Liver (tissue), 9 donors: Measurements from ENCODE around the gene FBN3. TPM values are rescaled to one million over a fixed set of nuclear protein-coding genes. Genes with fewer than 3 reads are reported as not detected.

ENCODE experiments used
- DNase-seq: peaks from one replicate; pipeline ENCODE4 v3.0.0-alpha.2; 2017; ENCODE audit warnings: low spot score
- H3K27ac ChIP-seq, 2 donors: one replicate each; pipeline ENCODE4 v1.7.0; 2013; ENCODE audit warnings: inconsistent platforms in 2 of 2, low read length in 2 of 2, control low read depth in 1 of 2, low read depth in 1 of 2, mild to moderate bottlenecking in 1 of 2
- H3K27me3 ChIP-seq, 4 donors: one replicate each; pipeline versions ENCODE4 v1.6.1 to v1.7.0; 2013; ENCODE audit warnings: low read length in 3 of 4, inconsistent platforms in 1 of 4, mild to moderate bottlenecking in 1 of 4, moderate library complexity in 1 of 4; ENCODE audit not compliant: control insufficient read depth in 4 of 4, insufficient read depth in 4 of 4
- H3K36me3 ChIP-seq, 4 donors: one replicate each; pipeline versions ENCODE4 v1.6.1 to v1.7.0; 2013; ENCODE audit warnings: low read length in 3 of 4, mild to moderate bottlenecking in 3 of 4, low read depth in 1 of 4, moderate library complexity in 1 of 4; ENCODE audit not compliant: control insufficient read depth in 4 of 4, insufficient read depth in 3 of 4
- H3K4me1 ChIP-seq, 4 donors: one replicate each; pipeline versions ENCODE4 v1.6.1 to v1.7.0; 2013; ENCODE audit warnings: low read length in 3 of 4, mild to moderate bottlenecking in 3 of 4, moderate library complexity in 1 of 4; ENCODE audit not compliant: control insufficient read depth in 4 of 4, insufficient read depth in 4 of 4
- H3K4me3 ChIP-seq, 3 donors: one replicate each; pipeline versions ENCODE4 v1.6.1 to v1.7.0; 2013; ENCODE audit warnings: low read length in 3 of 3, control low read depth in 1 of 3, low read depth in 1 of 3, mild to moderate bottlenecking in 1 of 3
- H3K9ac ChIP-seq, 2 donors: one replicate each; pipeline ENCODE4 v1.7.0; 2013; ENCODE audit warnings: low read length in 2 of 2, mild to moderate bottlenecking in 2 of 2, moderate library complexity in 2 of 2, control low read depth in 1 of 2, low read depth in 1 of 2
- H3K9me3 ChIP-seq, 4 donors: one replicate each; pipeline versions ENCODE4 v1.6.1 to v1.7.0; 2013; ENCODE audit warnings: low read length in 3 of 4; ENCODE audit not compliant: control insufficient read depth in 4 of 4
- ATF3 ChIP-seq: IDR thresholded peaks from 2 replicates; pipeline ENCODE4 v1.6.1; 2016; ENCODE audit warnings: antibody characterized with exemption
- CTCF ChIP-seq: fragments of 150-350 bp; IDR thresholded peaks from 2 replicates; pipeline ENCODE4 v1.5.1; 2017; ENCODE audit warnings: improper control_type of control experiment, low read depth, low read length; ENCODE audit not compliant: missing input control
- EGR1 ChIP-seq, 2 donors: IDR thresholded peaks; 2 replicates each; pipeline ENCODE4 v1.6.1; 2016 to 2018; ENCODE audit warnings: antibody characterized with exemption in 2 of 2, low read depth in 2 of 2
- FOXA1 ChIP-seq: IDR thresholded peaks from 2 replicates; pipeline ENCODE4 v1.6.1; 2016; ENCODE audit warnings: antibody characterized with exemption
- FOXA2 ChIP-seq: IDR thresholded peaks from 2 replicates; pipeline ENCODE4 v1.6.1; 2016; ENCODE audit warnings: antibody characterized with exemption
- GABPA ChIP-seq, 2 donors: IDR thresholded peaks in 1 of 2; conservative IDR thresholded peaks in 1 of 2; 2 replicates each; pipeline ENCODE4 v1.6.1; 2016; ENCODE audit warnings: antibody characterized with exemption in 2 of 2, mild to moderate bottlenecking in 1 of 2, moderate library complexity in 1 of 2
- HNF4A ChIP-seq, 2 donors: conservative IDR thresholded peaks; 2 replicates each; pipeline ENCODE4 v1.6.1; 2016; ENCODE audit warnings: antibody characterized with exemption in 2 of 2, mild to moderate bottlenecking in 2 of 2
- HNF4G ChIP-seq: IDR thresholded peaks from 2 replicates; pipeline ENCODE4 v1.6.1; 2016; ENCODE audit warnings: antibody characterized with exemption
- JUND ChIP-seq, 2 donors: IDR thresholded peaks; 2 replicates each; pipeline ENCODE4 v1.6.1; 2016; ENCODE audit warnings: antibody characterized with exemption in 2 of 2
- MAX ChIP-seq: IDR thresholded peaks from 2 replicates; pipeline ENCODE4 v1.6.1; 2016; ENCODE audit warnings: antibody characterized with exemption
- NR2F2 ChIP-seq: IDR thresholded peaks from 2 replicates; pipeline ENCODE4 v1.6.1; 2016; ENCODE audit warnings: antibody characterized with exemption
- RAD21 ChIP-seq, 2 donors: IDR thresholded peaks; 2 replicates each; pipeline ENCODE4 v1.6.1; 2016; ENCODE audit warnings: antibody characterized with exemption in 2 of 2, mild to moderate bottlenecking in 2 of 2
- REST ChIP-seq: IDR thresholded peaks from 2 replicates; pipeline ENCODE4 v1.6.1; 2016; ENCODE audit warnings: antibody characterized with exemption, mild to moderate bottlenecking
- RXRA ChIP-seq, 2 donors: IDR thresholded peaks; 2 replicates each; pipeline ENCODE4 v1.6.1; 2017 to 2018; ENCODE audit warnings: antibody characterized with exemption in 2 of 2, mild to moderate bottlenecking in 1 of 2
- SP1 ChIP-seq: IDR thresholded peaks from 2 replicates; pipeline ENCODE4 v1.6.1; 2018; ENCODE audit warnings: antibody characterized with exemption, mild to moderate bottlenecking
- TAF1 ChIP-seq: conservative IDR thresholded peaks from 2 replicates; pipeline ENCODE4 v1.6.1; 2016; ENCODE audit warnings: antibody characterized with exemption, mild to moderate bottlenecking
- YY1 ChIP-seq: IDR thresholded peaks from 2 replicates; pipeline ENCODE4 v1.6.1; 2016; ENCODE audit warnings: antibody characterized with exemption, mild to moderate bottlenecking
- ZBTB33 ChIP-seq: IDR thresholded peaks from 2 replicates; pipeline ENCODE4 v1.6.1; 2016; ENCODE audit warnings: antibody characterized with exemption
- WGBS: extraction: QIAGEN DNeasy Blood & Tissue Kit; methylation state at CpG from one replicate; pipeline ENCODE4 v1.1.7; 2013; 5-methylcytosine and 5-hydroxymethylcytosine counted together
- polyA plus RNA-seq, 2 donors: library from polyadenylated mRNA; stranded (reverse) in 1 of 2; unstranded in 1 of 2; fragments of 200-250 nt in 1 of 2; fragments of >200 nt in 1 of 2; fragmentation: Nextera tagmentation in 1 of 2; extraction: Ambion mirVana in 1 of 2; gene quantifications; one replicate each; pipeline versions ENCODE4 v1.2.1 to v1.2.3, GENCODE V29; 2013 to 2015
- total RNA-seq, 2 donors: library from RNA; depleted of rRNA; stranded (reverse); fragments of >200 nt; gene quantifications; one replicate each; pipeline ENCODE4 v1.2.3, GENCODE V29; 2014
- donor health status: healthy.
- donor health status: healthy.
- donor health status: healthy.
- donor health status: healthy.
- donor health status: healthy.

The FBN3 gene
- total and polyA plus RNA-seq, 4 donors = under 0.01 to 0.61 (median 0.08) TPM; not detected in 1

- Histone ChIP-seq H3K27ac (no peak overlapping the region), H3K36me3 (no peaks in the 10 kb centered on the region), H3K4me3 (no peak overlapping the region), H3K4me1 (no peaks in the 10 kb centered on the region), H3K27me3 (no peaks in the 10 kb centered on the region), H3K9me3 (no peaks in the 10 kb centered on the region), H3K9ac (no peak overlapping the region)
- 81% methylated on average over 32 of the region's 32 CpGs for WGBS
- DNase-seq = no peak
- no peak for TF ChIP-seq RXRA (IDR thresholded peaks at IDR 0.05)
- no peak for TF ChIP-seq HNF4G
- TF ChIP-seq SP1 = no peak
- TF ChIP-seq CTCF = no peak
- TF ChIP-seq ZBTB33 = no peak
- no peak for TF ChIP-seq YY1
- TF ChIP-seq TAF1 = no peak
- no peak for TF ChIP-seq JUND (IDR thresholded peaks at IDR 0.05)
- TF ChIP-seq GABPA (IDR thresholded peaks at IDR 0.05 in 1 of 2, conservative IDR thresholded peaks at IDR 0.05 in 1 of 2) = no peak
- no peak for TF ChIP-seq REST
- TF ChIP-seq FOXA1 = no peak
- no peak for TF ChIP-seq RAD21 (IDR thresholded peaks at IDR 0.05)
- TF ChIP-seq HNF4A (conservative IDR thresholded peaks at IDR 0.05) = no peak
- TF ChIP-seq ATF3 = no peak
- TF ChIP-seq NR2F2 = no peak
- no peak for TF ChIP-seq MAX
- TF ChIP-seq FOXA2 = no peak
- no peak for TF ChIP-seq EGR1 (IDR thresholded peaks at IDR 0.05; ENCODE audit: low read depth in 2 of 2)
Observed at GRCh38 chr19:8135946-8136618, 13.3 kb downstream of the FBN3 start.
